ENCODE measurements around the gene VEPH1.
"Not testable (repeated sequence)": the region's sequence is repeated elsewhere in the genome, so short reads cannot be mapped to it uniquely, and the experiment has no call there.

The VEPH1 gene

DNA sequence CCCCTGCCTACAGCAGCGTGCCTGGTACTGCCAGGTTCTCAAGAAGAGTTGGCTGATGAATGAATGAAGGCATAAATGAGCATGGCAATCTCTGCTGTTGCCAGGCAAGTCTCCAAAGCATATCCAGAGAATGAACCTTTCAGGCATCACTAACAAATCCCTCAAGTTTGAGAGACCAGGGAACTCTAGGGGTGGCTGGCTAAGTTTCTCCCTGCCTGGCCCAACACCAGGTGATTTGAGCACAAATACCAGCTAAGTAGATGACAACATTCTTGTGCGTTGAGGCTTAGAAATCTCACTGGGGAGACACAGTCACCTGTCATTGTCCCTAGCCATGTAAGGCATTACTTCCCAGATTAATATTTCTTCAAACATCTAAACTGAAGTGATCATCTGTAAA lies 147.9 kb downstream of the VEPH1 start:
- DNase-seq (ENCODE audit: extremely low read depth in 1 of 2, low read depth in 1 of 2), result no peak

- DNase-seq (ENCODE audit: extremely low read depth in 1 of 2, low read depth in 1 of 2), result no peak
Measured at GRCh38 chr3:157354722-157355121, 148.5 kb downstream of the VEPH1 start.

DNA sequence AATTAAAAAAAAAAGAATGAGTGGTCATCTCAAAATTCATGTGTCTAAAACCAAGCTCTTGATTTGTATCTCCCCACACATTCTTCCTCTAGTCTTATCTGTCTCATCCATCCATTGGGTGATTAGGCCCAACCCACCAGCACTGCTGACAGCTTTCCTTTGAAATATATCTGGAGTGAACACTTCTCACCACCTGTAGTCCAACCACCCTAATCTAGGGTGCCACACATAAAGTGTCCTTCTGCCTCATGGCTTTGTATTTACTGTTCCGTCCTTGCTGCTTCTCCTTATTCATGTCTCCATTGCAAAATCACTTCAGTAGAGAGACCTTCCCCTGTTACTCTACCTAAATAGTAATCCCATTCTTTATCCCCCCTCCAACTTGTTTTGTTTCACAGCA lies 149.0 kb downstream of the VEPH1 start:
- DNase-seq (ENCODE audit: extremely low read depth in 1 of 2, low read depth in 1 of 2), result no peak

GRCh38 chr3:157353652-157354051 lies 149.6 kb downstream of the VEPH1 start:
- DNase-seq (ENCODE audit: extremely low read depth in 1 of 2, low read depth in 1 of 2), result no peak

- DNase-seq (ENCODE audit: extremely low read depth in 1 of 2, low read depth in 1 of 2), result no peak
Measured at GRCh38 chr3:157351981-157352380, 151.2 kb downstream of the VEPH1 start.

GRCh38 chr3:157350651-157351050 lies 152.6 kb downstream of the VEPH1 start:
- not testable (repeated sequence) for DNase-seq (ENCODE audit: extremely low read depth in 1 of 2, low read depth in 1 of 2)

GRCh38 chr3:157348304-157349075 lies 154.7 kb downstream of the VEPH1 start:
- DNase-seq (ENCODE audit: extremely low read depth in 1 of 2, low read depth in 1 of 2), result not testable (repeated sequence)

GRCh38 chr3:157347577-157348303 lies 155.5 kb downstream of the VEPH1 start:
- no peak for DNase-seq (ENCODE audit: extremely low read depth in 1 of 2, low read depth in 1 of 2)

DNA sequence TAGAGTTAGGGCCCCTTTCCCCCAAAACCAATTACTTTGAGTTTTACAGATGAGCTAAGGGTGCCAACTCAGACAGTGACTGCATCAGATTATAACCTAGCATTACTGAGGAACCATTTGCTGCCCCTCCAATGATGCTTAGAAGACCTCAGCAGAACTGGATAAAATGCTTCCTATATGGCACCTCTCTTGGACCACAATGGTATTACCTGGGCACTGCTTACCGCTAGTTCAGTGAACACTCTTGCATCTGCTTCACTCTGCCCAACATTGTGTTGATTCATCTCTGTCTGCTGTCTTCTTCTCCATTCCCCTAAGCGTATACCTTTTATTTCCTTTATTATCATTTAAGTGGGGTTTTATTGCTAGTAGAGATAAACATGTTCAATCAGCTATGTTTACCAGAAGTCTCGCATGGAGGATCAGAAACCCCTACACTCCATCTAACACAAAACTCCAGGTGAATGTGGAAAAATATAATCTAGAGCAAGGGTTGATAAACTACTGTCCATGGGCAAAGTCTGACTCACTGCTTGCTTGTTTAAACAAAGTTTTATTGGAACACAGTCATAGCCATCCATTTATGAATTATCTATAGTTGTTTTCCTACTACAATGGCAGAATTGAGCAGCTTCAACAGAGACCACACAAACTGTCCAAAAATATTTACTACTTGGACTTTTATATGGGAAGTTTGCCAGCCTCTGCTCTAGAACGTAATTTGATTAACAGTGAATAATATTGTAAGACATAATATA lies 166.8 kb downstream of the VEPH1 start:
- DNase-seq (ENCODE audit: extremely low read depth in 1 of 2, low read depth in 1 of 2), result no peak

GRCh38 chr3:157335233-157336076 lies 167.8 kb downstream of the VEPH1 start:
- DNase-seq (ENCODE audit: extremely low read depth in 1 of 2, low read depth in 1 of 2), result no peak

DNA sequence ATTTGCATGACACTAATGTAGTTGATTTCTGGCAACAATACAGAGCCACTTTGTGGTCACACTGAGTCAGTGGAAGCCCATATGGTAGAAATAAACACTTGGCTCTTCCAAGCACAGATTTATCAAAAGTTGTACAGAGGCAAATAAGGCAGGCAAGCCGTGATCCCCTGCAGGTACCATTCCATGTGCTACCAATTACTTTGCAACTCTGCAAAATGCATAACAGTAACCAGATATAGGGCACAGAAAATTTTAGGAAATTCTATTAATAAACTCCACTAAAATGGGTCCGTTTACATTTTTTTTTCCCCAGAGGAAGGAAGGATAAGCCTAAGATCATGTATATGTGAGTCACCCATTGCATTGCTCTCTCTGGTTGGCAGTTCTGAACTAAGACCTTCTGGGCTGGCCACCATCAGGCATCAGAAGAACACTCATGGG lies 169.6 kb downstream of the VEPH1 start:
- DNase-seq (ENCODE audit: extremely low read depth in 1 of 2, low read depth in 1 of 2), result no peak

GRCh38 chr3:157330206-157330605 lies 173.0 kb downstream of the VEPH1 start:
- no peak for DNase-seq (ENCODE audit: extremely low read depth in 1 of 2, low read depth in 1 of 2)

DNA sequence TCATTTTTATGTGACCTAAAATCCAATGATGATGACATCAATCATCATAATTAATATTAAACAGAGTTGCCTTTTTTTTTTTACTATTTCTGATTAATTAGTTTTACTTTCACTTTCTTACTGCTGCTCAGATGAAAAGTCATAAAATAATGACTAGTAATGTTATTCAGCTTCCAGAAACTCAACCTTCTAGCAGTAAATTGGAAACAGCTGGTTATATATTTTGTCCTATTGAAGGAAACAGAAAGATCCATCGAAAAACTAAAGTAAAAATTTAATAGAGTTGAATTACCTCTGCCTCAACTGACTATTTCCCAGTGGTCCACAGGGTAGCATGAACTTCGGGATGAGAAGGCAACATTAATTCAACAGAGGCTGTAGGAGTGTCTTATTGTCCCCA lies 173.7 kb downstream of the VEPH1 start:
- DNase-seq (ENCODE audit: extremely low read depth in 1 of 2, low read depth in 1 of 2), result no peak

DNA sequence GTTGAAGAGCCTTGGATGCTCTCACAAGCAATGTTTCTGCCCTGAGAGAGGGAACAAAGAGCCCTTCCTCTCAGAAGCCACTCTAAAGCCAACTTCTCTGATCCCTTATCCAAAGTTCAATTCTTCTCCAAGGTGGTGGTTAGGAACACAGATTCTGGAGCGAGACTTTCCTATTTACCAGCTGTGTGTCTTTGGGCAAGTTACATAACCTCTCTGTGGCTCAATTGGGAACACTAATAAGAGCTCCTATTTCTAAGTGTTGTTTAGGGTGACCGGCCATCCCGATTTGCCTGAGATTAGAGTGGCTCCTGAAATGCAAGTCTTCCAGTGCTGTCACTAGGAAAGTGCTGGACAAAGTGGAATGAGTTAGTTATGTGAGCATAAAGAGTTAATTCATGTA lies 175.4 kb downstream of the VEPH1 start:
- DNase-seq (ENCODE audit: extremely low read depth in 1 of 2, low read depth in 1 of 2), result no peak

DNA sequence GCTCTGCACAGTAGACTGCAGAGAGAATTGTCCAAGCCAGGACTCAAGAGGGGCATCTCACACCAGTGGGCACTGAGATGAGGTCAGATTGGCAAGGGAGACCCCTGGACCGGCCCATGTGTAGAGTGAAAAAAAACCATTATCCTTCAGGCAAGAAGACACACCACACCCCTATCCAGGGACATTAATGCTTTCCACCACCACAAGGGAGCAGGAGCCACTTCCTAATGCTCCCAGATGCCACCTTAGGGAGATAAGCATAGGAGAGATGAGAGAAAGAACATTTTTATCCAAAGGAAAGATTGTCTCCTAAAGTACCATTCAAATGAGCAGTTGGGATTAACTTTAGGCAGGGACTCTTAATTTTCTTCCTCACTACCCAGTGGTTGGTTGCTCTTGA lies 176.2 kb downstream of the VEPH1 start:
- no peak for DNase-seq (ENCODE audit: extremely low read depth in 1 of 2, low read depth in 1 of 2)

GRCh38 chr3:157324869-157325268 lies 178.3 kb downstream of the VEPH1 start:
- not testable (repeated sequence) for DNase-seq (ENCODE audit: extremely low read depth in 1 of 2, low read depth in 1 of 2)

DNA sequence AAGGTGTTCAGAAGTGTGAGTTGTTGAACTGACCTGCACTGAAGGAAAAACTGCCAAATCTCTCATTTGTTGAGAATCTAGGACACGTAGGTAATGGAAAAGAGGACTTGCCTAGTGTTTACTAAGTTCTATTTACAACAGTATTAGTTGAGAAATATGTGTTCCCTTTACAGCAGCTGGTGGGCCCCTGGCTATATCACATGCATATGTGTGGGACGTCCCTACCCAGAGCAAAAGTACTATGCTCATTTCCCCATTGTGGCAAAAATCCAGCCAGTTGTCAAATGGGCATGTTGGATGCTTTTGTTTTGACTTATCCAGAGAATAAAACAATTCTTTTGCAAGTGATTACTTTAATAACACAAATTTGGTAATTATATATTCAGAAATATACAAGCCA lies 179.9 kb downstream of the VEPH1 start:
- no peak for DNase-seq (ENCODE audit: extremely low read depth in 1 of 2, low read depth in 1 of 2)

DNA sequence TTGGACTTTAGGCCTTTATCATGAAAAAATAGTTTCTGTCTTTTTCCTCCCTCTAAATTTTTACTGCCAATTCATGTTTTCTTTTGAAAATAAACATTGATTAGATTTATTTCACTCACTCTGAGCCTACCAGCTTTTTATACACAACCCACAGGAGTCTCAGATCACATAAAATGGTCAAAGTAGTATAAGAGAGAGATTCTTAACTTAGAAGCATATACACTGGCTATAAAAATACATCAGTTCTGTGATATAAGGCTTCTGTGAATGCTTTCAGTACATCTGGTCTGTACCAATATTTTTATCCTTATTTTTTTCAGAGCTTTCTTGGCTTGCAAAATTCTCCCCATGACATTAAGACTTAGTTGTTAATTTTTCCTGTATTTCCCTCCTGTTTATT lies 183.5 kb downstream of the VEPH1 start:
- DNase-seq (ENCODE audit: extremely low read depth in 1 of 2, low read depth in 1 of 2), result no peak

DNA sequence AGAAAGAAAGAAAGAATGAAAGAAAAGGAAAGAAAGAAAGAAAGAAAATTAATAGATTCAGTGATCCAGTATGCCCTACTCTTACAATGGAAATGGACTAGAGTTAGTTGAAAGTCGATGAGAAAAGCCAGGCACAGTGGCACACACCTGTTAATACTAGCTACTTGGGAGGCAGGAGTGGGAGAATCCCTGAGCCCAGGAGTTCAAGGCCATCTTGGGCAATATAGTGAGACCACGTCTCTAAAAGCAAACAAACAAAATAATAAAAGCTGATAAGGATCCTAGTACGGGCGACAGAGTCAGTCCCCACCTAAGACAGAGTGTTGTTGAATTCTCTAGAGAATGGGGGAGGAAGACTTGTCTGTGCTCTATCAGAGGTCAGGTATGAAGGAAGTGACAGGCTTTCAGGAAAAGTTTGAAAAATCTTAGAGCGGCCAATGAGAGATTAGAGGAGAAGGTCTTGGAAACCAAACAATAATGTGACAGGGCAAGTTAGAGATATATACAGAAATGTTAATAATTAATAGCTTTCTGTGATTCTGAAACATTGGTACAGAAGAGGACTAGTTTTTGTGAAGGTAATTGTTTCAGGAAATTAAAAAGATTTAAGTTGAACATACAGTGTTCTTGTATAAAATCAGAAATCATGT lies 184.5 kb downstream of the VEPH1 start:
- no peak for DNase-seq (ENCODE audit: extremely low read depth in 1 of 2, low read depth in 1 of 2)

DNA sequence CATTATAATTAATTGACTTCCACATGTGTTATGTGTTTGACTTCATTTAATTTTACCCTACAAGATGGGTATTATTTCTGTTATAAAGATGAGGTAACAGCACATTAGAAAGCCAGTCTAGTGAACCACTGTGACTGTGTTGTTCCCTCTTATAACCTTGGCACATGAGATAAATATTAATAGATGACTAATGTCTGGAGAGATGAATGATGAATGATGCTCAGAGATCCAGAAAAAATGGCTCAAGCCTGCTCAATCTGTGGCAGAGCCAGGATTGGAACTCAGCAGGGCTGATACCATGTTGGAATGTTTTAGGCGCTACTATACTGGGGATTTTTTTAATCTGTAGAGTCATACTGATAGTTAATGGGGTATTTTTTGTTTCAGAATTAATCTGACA lies 185.3 kb downstream of the VEPH1 start:
- no peak for DNase-seq (ENCODE audit: extremely low read depth in 1 of 2, low read depth in 1 of 2)

All from activated CD8-positive, alpha-beta memory T cell treated with anti-CD3 and anti-CD28 coated beads for 1 hour (primary cell).